Activated CD8-positive, alpha-beta T cell treated with anti-CD3 and anti-CD28 coated beads for 36 hours (primary cell): Measurements from ENCODE around the gene LCP1. TPM values are rescaled to one million over a fixed set of nuclear protein-coding genes. Genes with fewer than 3 reads are reported as not detected.

Experiments used
- ATAC-seq: fragments of 200-7000 bp; cut with Tn5 transposase; one replicate; pipeline ENCODE4 v1.10.0; 2021; ENCODE audit warnings: mild to moderate bottlenecking, moderate library complexity
- CTCF ChIA-PET: fragments of 350-600 bp; sonication (Branson Sonifier 250); formaldehyde crosslinking; loops from one replicate; lab custom pipeline; 2021; ENCODE audit warnings: antibody characterized with exemption; lab: Charles Lee
- POLR2A ChIA-PET: fragments of 350-600 bp; sonication (Branson Sonifier 250); formaldehyde crosslinking; loops from one replicate; lab custom pipeline; 2021; ENCODE audit warnings: antibody characterized with exemption; lab: Charles Lee
- DNase-seq: peaks from one replicate; pipeline ENCODE4 v3.0.0-alpha.2; 2020
- H3K27ac Mint-ChIP-seq: one replicate; pipeline ENCODE4 v1.8.0; 2021; ENCODE audit warnings: mild to moderate bottlenecking, mixed read lengths
- H3K27me3 Mint-ChIP-seq: one replicate; pipeline ENCODE4 v1.8.0; 2021; ENCODE audit warnings: mixed read lengths
- H3K36me3 Mint-ChIP-seq: one replicate; pipeline ENCODE4 v1.8.0; 2021; ENCODE audit warnings: low read depth, mixed read lengths
- H3K4me1 Mint-ChIP-seq: one replicate; pipeline ENCODE4 v1.8.0; 2021; ENCODE audit warnings: low read depth, mixed read lengths
- H3K4me3 Mint-ChIP-seq: one replicate; pipeline ENCODE4 v1.8.0; 2021; ENCODE audit warnings: mild to moderate bottlenecking, moderate library complexity, mixed read lengths
- H3K9me3 Mint-ChIP-seq: one replicate; pipeline ENCODE4 v1.8.0; 2021; ENCODE audit warnings: mixed read lengths
- CTCF ChIP-seq: fragments of 200-600 bp; IDR thresholded peaks from one replicate; pipeline ENCODE4 v1.8.0; 2022; ENCODE audit warnings: antibody characterized with exemption, mild to moderate bottlenecking
- intact Hi-C: fragments of 100-400 bp; cut with micrococcal nuclease; formaldehyde crosslinking; loops from one replicate; pipeline ENCODE4 v1.10.0; 2022
- total RNA-seq, 2 experiments: library from RNA; stranded (reverse); gene quantifications; one replicate each; pipeline ENCODE4 v1.2.3, GENCODE V29; 2021

LCP1 gene
- total RNA-seq, 2 experiments from 2014 or later: 1,014 to 1,019 TPM

- ATAC-seq: no peak
- Mint-ChIP-seq H3K36me3 (peaks cover 66% of the 10 kb centered on the region), H3K27me3 (peaks cover 3% of the 10 kb centered on the region), H3K9me3 (no peaks in the 10 kb centered on the region), H3K4me3 (peak overlapping the region; percentile 99), H3K4me1 (peaks cover 56% of the 10 kb centered on the region), H3K27ac (peak overlapping the region; percentile 99)
- DNase-seq: peak; percentile 89
- TF ChIP-seq CTCF: no peak
- ChIA-PET POLR2A (interaction anchor here (0.6 to 8.7 kb wide), 6 partner anchors 10 to 398 kb away, joined by 3 to 137 read pairs (median 5); no protein-coding TSS in a partner anchor), CTCF (interaction anchor here (1.2 to 3.6 kb wide), 6 partner anchors 9 to 142 kb away, joined by 3 to 20 read pairs (median 5); no protein-coding TSS in a partner anchor)
- intact Hi-C loops: loop anchor here (5.0 kb wide), 1 partner anchor 33 kb away; the partner anchor contains the start of gene LRRC63
Measured at GRCh38 chr13:46179491-46179908, 2.5 kb downstream of the LCP1 start.

- intact Hi-C loops: loop anchor here (5.0 kb wide), 1 partner anchor 33 kb away; the partner anchor contains the start of gene LRRC63
- no peak for DNase-seq
- Mint-ChIP-seq H3K27me3 (peaks cover 3% of the 10 kb centered on the region), H3K4me3 (peak overlapping the region; percentile 99), H3K27ac (peak overlapping the region; percentile 99), H3K9me3 (no peaks in the 10 kb centered on the region), H3K4me1 (peaks cover 56% of the 10 kb centered on the region), H3K36me3 (peaks cover 70% of the 10 kb centered on the region)
- ATAC-seq: no peak
- POLR2A ChIA-PET: interaction anchor here (0.9 to 8.7 kb wide), 5 partner anchors 9 to 37 kb away, joined by 3 to 137 read pairs (median 7); no protein-coding TSS in a partner anchor
- CTCF ChIA-PET: interaction anchor here (1.2 to 3.6 kb wide), 6 partner anchors 8 to 142 kb away, joined by 3 to 20 read pairs (median 5); no protein-coding TSS in a partner anchor
- no peak for TF ChIP-seq CTCF
Measured at GRCh38 chr13:46178821-46179220, 3.2 kb downstream of the LCP1 start.

GRCh38 chr13:46178143-46178542, 3.8 kb downstream of the LCP1 start:
- H3K27me3 Mint-ChIP-seq: peaks cover 3% of the 10 kb centered on the region
- H3K4me3 Mint-ChIP-seq: peak overlapping the region; percentile 99
- DNase-seq (no peak), ATAC-seq (no peak)
- TF ChIP-seq CTCF: no peak
- peak overlapping the region; percentile 99 for H3K27ac Mint-ChIP-seq
- intact Hi-C loops: loop anchor here (5.0 kb wide), 1 partner anchor 34 kb away; the partner anchor contains the start of gene LRRC63
- H3K4me1 Mint-ChIP-seq: peaks cover 56% of the 10 kb centered on the region
- peaks cover 76% of the 10 kb centered on the region for H3K36me3 Mint-ChIP-seq
- CTCF ChIA-PET: interaction anchor here (1.3 to 3.6 kb wide), 4 partner anchors 7 to 18 kb away, joined by 3 to 20 read pairs (median 5); no protein-coding TSS in a partner anchor
- no peaks in the 10 kb centered on the region for H3K9me3 Mint-ChIP-seq
- POLR2A ChIA-PET: interaction anchor here (1.2 to 8.7 kb wide), 5 partner anchors 8 to 32 kb away, joined by 3 to 137 read pairs (median 4); no protein-coding TSS in a partner anchor

GRCh38 chr13:46176756-46177155, 5.2 kb downstream of the LCP1 start:
- Mint-ChIP-seq H3K4me1 (peaks cover 60% of the 10 kb centered on the region), H3K27me3 (peaks cover 3% of the 10 kb centered on the region), H3K27ac (peak overlapping the region; percentile 99), H3K4me3 (peak overlapping the region; percentile 99), H3K9me3 (no peaks in the 10 kb centered on the region), H3K36me3 (peaks cover 89% of the 10 kb centered on the region)
- DNase-seq (no peak), ATAC-seq (no peak)
- POLR2A ChIA-PET: interaction anchor here (1.0 to 8.7 kb wide), 4 partner anchors 7 to 34 kb away, joined by 4 to 137 read pairs (median 6); no protein-coding TSS in a partner anchor
- CTCF ChIA-PET: interaction anchor here (0.8 to 3.7 kb wide), 5 partner anchors 9 to 17 kb away, joined by 3 to 28 read pairs (median 5); no protein-coding TSS in a partner anchor
- intact Hi-C loops: loop anchor here (5.0 kb wide), 1 partner anchor 36 kb away; the partner anchor contains the start of gene LRRC63
- no peak for TF ChIP-seq CTCF
